ENCODE measurements around the gene GALNT15. TPM values are rescaled to one million over a fixed set of nuclear protein-coding genes. Genes with fewer than 3 reads are reported as not detected.
A peak's percentile ranks its signal among the peaks of the same experiment; 100 is the strongest.

Gene GALNT15
- total and polyA plus RNA-seq, 2 of the 4 experiments (the other 2 are of a cell fraction): 12.8 to 19.7 TPM

DNA sequence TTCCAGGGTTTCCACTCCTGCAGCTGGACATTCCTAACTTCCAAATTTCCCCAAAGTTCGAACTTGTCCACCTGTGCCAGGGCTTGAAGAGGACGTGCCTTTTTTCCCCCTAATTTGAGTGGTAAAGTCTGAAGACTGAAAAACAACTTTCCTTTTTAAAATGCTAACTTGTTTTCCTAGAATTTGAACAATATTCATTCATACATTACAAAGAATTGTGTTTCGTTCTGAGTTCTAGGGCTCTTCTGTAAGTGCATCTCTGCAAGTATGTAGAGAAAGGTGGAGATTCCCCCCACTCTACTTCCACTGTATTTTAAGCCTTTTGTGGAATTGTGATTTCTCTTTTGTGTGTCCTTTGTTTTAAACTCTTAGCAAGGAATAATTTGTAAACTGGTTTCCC lies 80.8 kb downstream of the GALNT15 start:
- intact Hi-C loops (cut with micrococcal nuclease) (no loop called here), dilution Hi-C loops (cut with HindIII; ENCODE audit: low sequenced_read_pairs, unreplicated experiment) (no loop called here), in situ Hi-C loops (cut with MboI; ENCODE audit: low sequenced_read_pairs) (no loop called here)
- DNase-seq: no peak
- H2BK120ac ChIP-seq (ENCODE audit: low read depth, low read length): no peak overlapping the region
- H4K91ac ChIP-seq (ENCODE audit: insufficient read depth, low read depth, low read length): no peak overlapping the region
- no peak for ATAC-seq (ENCODE audit: low read depth)
- no peak overlapping the region for H2AK5ac ChIP-seq (ENCODE audit: low read depth, low read length)
- no peak overlapping the region for H3K9ac ChIP-seq (ENCODE audit: low read depth, low read length)
- H4K8ac ChIP-seq (ENCODE audit: low read depth in 2 of 2, low read length in 2 of 2): no peak overlapping the region
- no peak overlapping the region for H3K4me2 ChIP-seq (ENCODE audit: low read depth, low read length)
- H3K9me1 ChIP-seq (ENCODE audit: insufficient read depth, low read length): no peaks in the 10 kb centered on the region
- CTCF ChIA-PET: no interaction called here
- WGBS, 2 experiments (ENCODE audit: extremely low coverage in 2 of 2, insufficient read length in 1 of 2): no CpG with 5 or more reads among the region's 3 CpGs
- no peaks in the 10 kb centered on the region for H3K9me3 ChIP-seq (ENCODE audit: control insufficient read depth, insufficient read depth, low read length)
- H3K23ac ChIP-seq (ENCODE audit: low read depth, low read length): no peak overlapping the region
- H3K18ac ChIP-seq (ENCODE audit: low read depth, low read length): no peak overlapping the region
- H4K5ac ChIP-seq (ENCODE audit: low read depth, low read length): no peak overlapping the region
- H3K4ac ChIP-seq (ENCODE audit: low read depth, low read length): no peak overlapping the region
- no peak overlapping the region for H3K56ac ChIP-seq (ENCODE audit: extremely low read depth, insufficient read depth, low read length)
- no peak overlapping the region for H3K4me3 ChIP-seq (ENCODE audit: insufficient read depth, low read depth, low read length)
- no peaks in the 10 kb centered on the region for H3K27me3 ChIP-seq (ENCODE audit: control insufficient read depth, insufficient read depth, low read length)
- no peak overlapping the region for H2BK20ac ChIP-seq (ENCODE audit: low read depth, low read length)
- H3K4me1 ChIP-seq (ENCODE audit: control insufficient read depth, insufficient read depth, low read length): no peaks in the 10 kb centered on the region
- no peak overlapping the region for H2BK15ac ChIP-seq (ENCODE audit: low read depth, low read length)
- H3K79me1 ChIP-seq (ENCODE audit: low read depth in 1 of 2, low read length in 2 of 2): peaks cover 9% of the 10 kb centered on the region in 2 experiments; a peak in 2 of 4 replicates
- H3K14ac ChIP-seq (replicated peaks; ENCODE audit: low read depth, low read length): no peak overlapping the region
- H2AK9ac ChIP-seq (replicated peaks; ENCODE audit: low read depth, low read length, poor library complexity): peak overlapping the region; percentile 42
- no peak overlapping the region for H2AFZ ChIP-seq (replicated peaks; ENCODE audit: low read length, poor library complexity)
- H3K36me3 ChIP-seq (ENCODE audit: control insufficient read depth, insufficient read depth, low read length): peaks cover 5% of the 10 kb centered on the region
- no peaks in the 10 kb centered on the region for H4K20me1 ChIP-seq (ENCODE audit: insufficient read depth, low read length)
- BruUV-seq (replicated peaks): no TSS peak
- H3K27ac ChIP-seq (ENCODE audit: insufficient read depth, low read length): no peak overlapping the region
- TF ChIP-seq CEBPB (IDR thresholded peaks at IDR 0.05; ENCODE audit: low read depth, low read length) (no peak), FOS (IDR thresholded peaks at IDR 0.05; ENCODE audit: low read depth, low read length) (no peak), MXI1 (IDR thresholded peaks at IDR 0.05; ENCODE audit: borderline replicate concordance, low read depth, low read length) (no peak), RCOR1 (IDR thresholded peaks at IDR 0.05; ENCODE audit: insufficient replicate concordance, low read length) (no peak), POLR2A (IDR thresholded peaks at IDR 0.05; ENCODE audit: low read depth, low read length) (no peak), USF2 (IDR thresholded peaks at IDR 0.05; ENCODE audit: low read depth, low read length) (no peak), BHLHE40 (IDR thresholded peaks at IDR 0.05; ENCODE audit: low read depth, low read length) (no peak), RAD21 (IDR thresholded peaks at IDR 0.05; ENCODE audit: low read length) (no peak), SMC3 (IDR thresholded peaks at IDR 0.05; ENCODE audit: low read depth, low read length) (no peak), MAZ (IDR thresholded peaks at IDR 0.05; ENCODE audit: borderline replicate concordance, low read depth, low read length) (no peak), CHD1 (IDR thresholded peaks at IDR 0.05; ENCODE audit: low read depth, low read length) (no peak), NFE2L2 (IDR thresholded peaks at IDR 0.05; ENCODE audit: low read depth, low read length) (no peak), RFX5 (IDR thresholded peaks at IDR 0.05; ENCODE audit: low read depth, low read length) (no peak), MAFK (IDR thresholded peaks at IDR 0.05; ENCODE audit: low read depth, low read length) (no peak), CTCF (conservative IDR thresholded peaks at IDR 0.05; ENCODE audit: low read depth, low read length) (no peak)
- TF ChIP-seq, protein P1, sequence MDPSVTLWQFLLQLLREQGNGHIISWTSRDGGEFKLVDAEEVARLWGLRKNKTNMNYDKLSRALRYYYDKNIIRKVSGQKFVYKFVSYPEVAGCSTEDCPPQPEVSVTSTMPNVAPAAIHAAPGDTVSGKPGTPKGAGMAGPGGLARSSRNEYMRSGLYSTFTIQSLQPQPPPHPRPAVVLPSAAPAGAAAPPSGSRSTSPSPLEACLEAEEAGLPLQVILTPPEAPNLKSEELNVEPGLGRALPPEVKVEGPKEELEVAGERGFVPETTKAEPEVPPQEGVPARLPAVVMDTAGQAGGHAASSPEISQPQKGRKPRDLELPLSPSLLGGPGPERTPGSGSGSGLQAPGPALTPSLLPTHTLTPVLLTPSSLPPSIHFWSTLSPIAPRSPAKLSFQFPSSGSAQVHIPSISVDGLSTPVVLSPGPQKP (IDR thresholded peaks at IDR 0.05; ENCODE audit: borderline replicate concordance, low read depth, low read length): no peak
- H2BK5ac ChIP-seq (ENCODE audit: low read depth, low read length, poor library complexity, severe bottlenecking): no peak overlapping the region
- POLR2A ChIA-PET (ENCODE audit: unreplicated experiment): no interaction called here
